Measurements from ENCODE around the gene PDIA4.
"Not testable (repeated sequence)": the region's sequence is repeated elsewhere in the genome, so short reads cannot be mapped to it uniquely, and the experiment has no call there.

Gene PDIA4

DNA sequence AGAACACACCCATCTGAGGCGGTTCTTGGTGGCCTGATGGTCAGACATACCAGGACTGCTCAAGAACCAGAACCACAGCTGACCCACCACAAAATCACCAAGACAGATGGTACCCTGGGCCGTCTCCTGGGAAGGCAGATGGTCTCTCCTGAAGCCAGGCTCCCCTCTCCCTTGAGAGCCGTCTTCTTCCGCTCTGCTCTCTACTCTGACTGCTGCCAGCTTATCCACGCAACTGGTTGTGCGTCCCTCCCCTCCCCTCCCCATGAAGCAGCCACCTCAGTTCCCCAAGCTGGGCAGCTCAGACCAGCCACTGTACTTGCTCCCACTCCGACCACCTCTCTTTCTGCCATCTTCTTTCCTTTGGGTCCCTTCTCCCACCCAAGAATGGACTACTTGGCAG, 14.0 kb downstream of the PDIA4 start:
- TF ChIP-seq, protein P1, sequence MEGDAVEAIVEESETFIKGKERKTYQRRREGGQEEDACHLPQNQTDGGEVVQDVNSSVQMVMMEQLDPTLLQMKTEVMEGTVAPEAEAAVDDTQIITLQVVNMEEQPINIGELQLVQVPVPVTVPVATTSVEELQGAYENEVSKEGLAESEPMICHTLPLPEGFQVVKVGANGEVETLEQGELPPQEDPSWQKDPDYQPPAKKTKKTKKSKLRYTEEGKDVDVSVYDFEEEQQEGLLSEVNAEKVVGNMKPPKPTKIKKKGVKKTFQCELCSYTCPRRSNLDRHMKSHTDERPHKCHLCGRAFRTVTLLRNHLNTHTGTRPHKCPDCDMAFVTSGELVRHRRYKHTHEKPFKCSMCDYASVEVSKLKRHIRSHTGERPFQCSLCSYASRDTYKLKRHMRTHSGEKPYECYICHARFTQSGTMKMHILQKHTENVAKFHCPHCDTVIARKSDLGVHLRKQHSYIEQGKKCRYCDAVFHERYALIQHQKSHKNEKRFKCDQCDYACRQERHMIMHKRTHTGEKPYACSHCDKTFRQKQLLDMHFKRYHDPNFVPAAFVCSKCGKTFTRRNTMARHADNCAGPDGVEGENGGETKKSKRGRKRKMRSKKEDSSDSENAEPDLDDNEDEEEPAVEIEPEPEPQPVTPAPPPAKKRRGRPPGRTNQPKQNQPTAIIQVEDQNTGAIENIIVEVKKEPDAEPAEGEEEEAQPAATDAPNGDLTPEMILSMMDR (IDR thresholded peaks at IDR 0.05; ENCODE audit: insufficient read depth, low read length, missing control alignments), result no peak
- no peak overlapping the region for H3K4me3 ChIP-seq (ENCODE audit: low read depth, low read length)
- CTCF ChIA-PET, result interaction anchor here (10.2 kb wide), 1 partner anchor 15 kb away, joined by 88 read pairs; no protein-coding TSS in a partner anchor
- no peak for DNase-seq (ENCODE audit: low read depth, low spot score)
- POLR2A ChIA-PET, result no interaction called here

DNA sequence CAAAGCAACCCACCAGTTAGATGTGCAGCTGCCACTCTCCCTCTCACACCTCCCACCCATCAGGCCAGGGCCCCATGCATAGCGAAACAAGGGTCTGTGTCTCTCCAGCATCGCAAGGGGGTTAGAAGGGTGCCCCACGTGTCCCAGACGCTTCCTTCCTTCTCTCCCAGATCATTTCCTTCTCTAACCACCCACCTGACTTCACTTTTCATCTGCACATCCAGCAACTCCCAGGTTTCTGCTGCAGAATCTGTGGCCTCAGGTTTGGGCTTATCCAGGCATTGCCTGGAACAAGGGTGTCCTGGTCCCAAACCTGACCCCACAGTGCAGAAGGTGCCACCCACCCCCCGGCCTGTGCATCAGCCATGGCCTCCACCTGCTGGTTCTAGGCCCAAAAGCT, 14.4 kb downstream of the PDIA4 start:
- ChIA-PET POLR2A (no interaction called here), CTCF (interaction anchor here (10.2 kb wide), 1 partner anchor 15 kb away, joined by 88 read pairs; no protein-coding TSS in a partner anchor)
- DNase-seq (ENCODE audit: low read depth, low spot score), result no peak
- no peak overlapping the region for H3K4me3 ChIP-seq (ENCODE audit: low read depth, low read length)
- TF ChIP-seq, protein P1 (IDR thresholded peaks at IDR 0.05; ENCODE audit: insufficient read depth, low read length, missing control alignments), result no peak

DNA sequence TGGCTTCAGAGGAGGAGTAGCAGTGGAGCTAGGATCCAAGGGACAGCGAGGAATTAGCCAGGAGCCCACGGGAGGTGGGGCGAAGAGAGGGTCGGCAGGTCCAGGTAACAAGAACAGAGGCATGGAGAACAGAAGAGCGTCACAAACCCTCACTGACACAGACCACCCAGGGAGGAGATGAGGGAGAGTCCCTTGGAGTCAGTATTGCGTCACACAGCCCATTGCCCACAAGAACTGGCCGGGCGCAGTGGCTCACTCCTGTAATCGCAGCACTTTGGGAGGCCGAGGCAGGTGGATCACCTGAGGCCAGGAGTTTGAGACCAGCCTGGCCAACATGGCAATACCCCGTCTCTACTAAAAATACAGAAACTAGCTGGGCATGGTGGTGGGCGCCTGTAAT, 15.6 kb downstream of the PDIA4 start:
- POLR2A ChIA-PET; H3K4me3 ChIP-seq (ENCODE audit: low read depth, low read length): not testable (repeated sequence)
- CTCF ChIA-PET, result interaction anchor here (4.7 to 10.2 kb wide), 2 partner anchors 13 to 52 kb away, joined by 21 to 88 read pairs; no protein-coding TSS in a partner anchor

DNA sequence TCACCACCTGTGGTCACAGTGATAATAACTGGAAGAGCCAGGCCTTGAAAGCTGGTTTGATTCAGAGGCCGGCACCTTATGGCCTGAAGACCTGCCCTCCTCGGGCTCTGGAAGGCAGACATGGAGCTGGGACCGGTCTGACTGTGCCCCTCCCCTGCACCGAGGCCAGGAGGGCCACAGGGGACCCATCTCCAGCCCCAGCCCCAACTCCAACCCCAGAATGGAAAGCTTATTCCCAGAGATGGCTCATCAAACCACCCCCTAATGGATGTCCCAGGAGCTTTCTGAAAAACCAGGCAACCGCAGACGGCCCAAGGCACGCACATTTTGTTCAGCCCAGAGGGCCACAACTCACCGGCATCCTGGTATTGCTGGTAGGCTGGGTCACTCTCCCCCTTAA, 16.8 kb downstream of the PDIA4 start:
- DNase-seq (ENCODE audit: low read depth, low spot score), result no peak
- no peak overlapping the region for H3K4me3 ChIP-seq (ENCODE audit: low read depth, low read length)
- CTCF ChIA-PET, result interaction anchor here (0.6 to 10.2 kb wide), 5 partner anchors 9 to 96 kb away, joined by 3 to 88 read pairs (median 4); no protein-coding TSS in a partner anchor
- TF ChIP-seq, protein P1 (IDR thresholded peaks at IDR 0.05; ENCODE audit: insufficient read depth, low read length, missing control alignments), result no peak
- POLR2A ChIA-PET, result interaction anchor here (0.6 kb wide), 1 partner anchor 23 kb away, joined by 3 read pairs; no protein-coding TSS in a partner anchor

More for the DNA sequence above, 15.6 kb downstream of the PDIA4 start:
- not testable (repeated sequence) for DNase-seq (ENCODE audit: low read depth, low spot score)

DNA sequence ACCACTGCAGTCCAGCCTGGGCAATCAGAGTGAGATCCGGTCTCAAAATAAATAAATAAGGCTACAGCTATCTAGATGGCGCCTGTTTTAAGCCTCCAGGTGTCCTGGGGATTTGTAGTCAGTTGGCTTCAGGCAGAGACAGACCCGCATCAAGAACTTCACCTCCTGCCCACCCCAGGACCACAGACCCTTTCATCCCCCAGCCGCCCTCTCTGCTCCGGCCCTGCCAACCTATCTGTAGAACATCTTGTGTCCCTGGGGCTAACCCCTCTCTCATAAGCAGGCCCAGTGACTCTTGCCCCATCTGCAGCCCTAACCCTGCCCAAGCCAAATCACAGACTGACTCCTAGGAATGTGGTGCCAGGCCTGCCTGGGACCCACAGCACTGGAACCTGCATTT, 17.9 kb downstream of the PDIA4 start:
- ChIA-PET CTCF (interaction anchor here (1.0 to 10.2 kb wide), 8 partner anchors 9 to 116 kb away, joined by 3 to 88 read pairs (median 4); no protein-coding TSS in a partner anchor), POLR2A (no interaction called here)
- no peak overlapping the region for H3K4me3 ChIP-seq (ENCODE audit: low read depth, low read length)
- no peak for DNase-seq (ENCODE audit: low read depth, low spot score)
- TF ChIP-seq, protein P1 (IDR thresholded peaks at IDR 0.05; ENCODE audit: insufficient read depth, low read length, missing control alignments), result no peak

DNA sequence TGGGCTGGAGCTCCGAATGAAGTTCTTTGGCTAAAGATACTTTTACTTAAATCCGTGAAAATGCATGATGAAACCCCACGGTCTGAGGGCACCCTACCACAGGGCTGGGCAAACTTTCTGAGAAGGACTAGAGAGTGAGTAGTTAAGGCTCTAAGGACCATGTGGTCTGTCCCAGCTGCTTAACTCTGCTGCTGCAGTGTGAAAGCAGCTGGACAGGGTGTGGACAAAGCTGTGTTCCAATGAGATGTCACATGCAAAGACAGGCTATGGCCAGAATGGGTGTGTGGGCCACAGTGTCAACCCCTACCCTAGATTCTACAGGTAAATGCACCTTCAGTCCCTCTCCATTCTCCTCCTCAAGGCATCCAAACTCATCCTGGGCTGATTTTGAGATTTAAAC, 18.8 kb downstream of the PDIA4 start:
- CTCF ChIA-PET, result interaction anchor here (1.0 to 10.2 kb wide), 7 partner anchors 10 to 117 kb away, joined by 3 to 88 read pairs (median 4); no protein-coding TSS in a partner anchor
- TF ChIP-seq, protein P1 (IDR thresholded peaks at IDR 0.05; ENCODE audit: insufficient read depth, low read length, missing control alignments), result no peak
- no peak overlapping the region for H3K4me3 ChIP-seq (ENCODE audit: low read depth, low read length)
- no peak for DNase-seq (ENCODE audit: low read depth, low spot score)
- POLR2A ChIA-PET, result no interaction called here

DNA sequence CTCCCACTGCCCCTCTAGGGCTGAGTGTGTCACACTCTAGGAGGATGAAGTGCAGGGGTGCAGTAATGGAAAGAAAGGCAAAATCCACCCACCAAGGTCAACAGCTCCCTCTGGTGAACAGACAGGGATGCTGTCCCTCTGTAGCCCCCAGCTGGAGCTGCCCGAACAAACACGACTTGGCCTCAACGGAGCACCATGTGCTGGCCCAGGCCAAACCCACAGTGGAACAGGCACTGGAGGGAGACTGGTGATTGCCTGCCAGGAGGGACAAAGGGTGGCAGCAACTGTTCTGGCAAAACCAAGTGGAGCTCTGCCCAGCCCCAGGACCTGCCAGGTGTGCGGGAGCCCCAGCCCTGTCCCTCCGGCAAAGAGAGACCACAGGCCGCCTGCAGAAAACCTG, 20.7 kb downstream of the PDIA4 start:
- CTCF ChIA-PET, result interaction anchor here (0.8 to 10.2 kb wide), 9 partner anchors 8 to 83 kb away, joined by 3 to 126 read pairs (median 21); partner anchors contain the start of gene PDIA4
- no peak for DNase-seq (ENCODE audit: low read depth, low spot score)
- no peak overlapping the region for H3K4me3 ChIP-seq (ENCODE audit: low read depth, low read length)
- TF ChIP-seq, protein P1 (IDR thresholded peaks at IDR 0.05; ENCODE audit: insufficient read depth, low read length, missing control alignments), result no peak
- POLR2A ChIA-PET, result no interaction called here
